Mesenchymal stem cell (in vitro differentiated cells and primary cell): ENCODE measurements around the gene MAL.
"Not testable (repeated sequence)": the region's sequence is repeated elsewhere in the genome, so short reads cannot be mapped to it uniquely, and the experiment has no call there.

ENCODE experiments used
- DNase-seq: peaks from one replicate; pipeline ENCODE4 v3.0.0-alpha.2; 2013
- H2AFZ ChIP-seq: one replicate; pipeline ENCODE4 v1.6.1; 2013; ENCODE audit warnings: low read depth, mild to moderate bottlenecking, control low read depth, inconsistent platforms, low read length, moderate library complexity
- H2AK5ac ChIP-seq: 2 replicates; pipeline ENCODE4 v1.6.1; 2013; ENCODE audit warnings: low read length, moderate library complexity, mild to moderate bottlenecking, inconsistent platforms; ENCODE audit not compliant: severe bottlenecking
- H2BK120ac ChIP-seq: one replicate; pipeline ENCODE4 v1.6.1; 2013; ENCODE audit warnings: low read depth, mild to moderate bottlenecking, inconsistent platforms, low read length, moderate library complexity
- H2BK12ac ChIP-seq, 2 experiments: one replicate each; pipeline ENCODE4 v1.6.1; 2013; ENCODE audit warnings: inconsistent platforms in 2 of 2, low read length in 2 of 2, mild to moderate bottlenecking in 2 of 2, moderate library complexity in 2 of 2, control low read depth in 1 of 2
- H2BK15ac ChIP-seq: one replicate; pipeline ENCODE4 v1.6.1; 2013; ENCODE audit warnings: mild to moderate bottlenecking, low read depth, inconsistent platforms; ENCODE audit not compliant: poor library complexity, severe bottlenecking
- H2BK5ac ChIP-seq: 2 replicates; pipeline ENCODE4 v1.6.1; 2013; ENCODE audit warnings: low read depth, mild to moderate bottlenecking, low read length, control low read depth, inconsistent platforms; ENCODE audit not compliant: poor library complexity, severe bottlenecking
- H3K14ac ChIP-seq, 2 experiments: one replicate each; pipeline ENCODE4 v1.6.1; 2013; ENCODE audit warnings: inconsistent platforms in 2 of 2, low read length in 2 of 2, control low read depth in 1 of 2, mild to moderate bottlenecking in 1 of 2, moderate library complexity in 1 of 2
- H3K18ac ChIP-seq, 2 experiments: one replicate each; pipeline ENCODE4 v1.6.1; 2013; ENCODE audit warnings: inconsistent platforms in 2 of 2, low read length in 2 of 2, control low read depth in 1 of 2, low read depth in 1 of 2, mild to moderate bottlenecking in 1 of 2
- H3K23ac ChIP-seq, 2 experiments: one replicate each; pipeline ENCODE4 v1.6.1; 2013; ENCODE audit warnings: inconsistent platforms in 2 of 2, low read length in 2 of 2, mild to moderate bottlenecking in 2 of 2, moderate library complexity in 2 of 2, control low read depth in 1 of 2
- H3K27ac ChIP-seq: 2 replicates; pipeline ENCODE4 v1.5.1; 2013; ENCODE audit warnings: mild to moderate bottlenecking, moderate library complexity, low read length, control low read depth, inconsistent platforms; ENCODE audit not compliant: poor library complexity, severe bottlenecking
- H3K27me3 ChIP-seq, 2 experiments: 2 replicates each; pipeline versions ENCODE4 v1.6.1 to v1.7.0; 2013; ENCODE audit warnings: low read length in 2 of 2, mild to moderate bottlenecking in 2 of 2, moderate library complexity in 2 of 2, control low read depth in 1 of 2, inconsistent platforms in 1 of 2; ENCODE audit not compliant: control insufficient read depth in 1 of 2, insufficient read depth in 1 of 2
- H3K36me3 ChIP-seq, 2 experiments: 2 replicates each; pipeline versions ENCODE4 v1.6.1 to v1.7.0; 2013; ENCODE audit warnings: low read length in 2 of 2, control low read depth in 1 of 2, inconsistent platforms in 1 of 2, low read depth in 1 of 2, mild to moderate bottlenecking in 1 of 2; ENCODE audit not compliant: insufficient read depth in 2 of 2, control insufficient read depth in 1 of 2
- H3K4ac ChIP-seq, 2 experiments: one replicate each; pipeline ENCODE4 v1.6.1; 2013; ENCODE audit warnings: inconsistent platforms in 2 of 2, low read length in 2 of 2, mild to moderate bottlenecking in 2 of 2, moderate library complexity in 2 of 2, control low read depth in 1 of 2, low read depth in 1 of 2
- H3K4me1 ChIP-seq: 2 replicates; pipeline ENCODE4 v1.6.1; 2013; ENCODE audit warnings: low read depth, low read length, control low read depth; ENCODE audit not compliant: control insufficient read depth, insufficient read depth
- H3K4me2 ChIP-seq: 2 replicates; pipeline ENCODE4 v1.6.1; 2013; ENCODE audit warnings: low read length, mild to moderate bottlenecking, inconsistent platforms; ENCODE audit not compliant: poor library complexity, severe bottlenecking
- H3K4me3 ChIP-seq, 2 experiments: 2 replicates each; pipeline versions ENCODE4 v1.5.1 to v1.7.0; 2013; ENCODE audit warnings: low read length in 2 of 2, mild to moderate bottlenecking in 2 of 2, control low read depth in 1 of 2, low read depth in 1 of 2; ENCODE audit not compliant: insufficient read depth in 1 of 2
- H3K79me1 ChIP-seq: replicated peaks from 2 replicates; pipeline ENCODE4 v1.6.1; 2013; ENCODE audit warnings: mild to moderate bottlenecking, control low read depth, low read length, inconsistent platforms; ENCODE audit not compliant: poor library complexity, severe bottlenecking
- H3K9ac ChIP-seq: 2 replicates; pipeline ENCODE4 v1.7.0; 2013; ENCODE audit warnings: mild to moderate bottlenecking, low read length, moderate library complexity
- H3K9me3 ChIP-seq: 2 replicates; pipeline ENCODE4 v1.7.0; 2013; ENCODE audit warnings: mild to moderate bottlenecking, low read length; ENCODE audit not compliant: control insufficient read depth
- H4K8ac ChIP-seq: one replicate; pipeline ENCODE4 v1.6.1; 2013; ENCODE audit warnings: inconsistent platforms, mild to moderate bottlenecking, low read length, moderate library complexity
- H4K91ac ChIP-seq: one replicate; pipeline ENCODE4 v1.6.1; 2013; ENCODE audit warnings: mild to moderate bottlenecking, low read length, inconsistent platforms
- WGBS: methylation state at CpG from one replicate; pipeline ENCODE4 v1.1.7; 2013; ENCODE audit warnings: mixed read lengths; 5-methylcytosine and 5-hydroxymethylcytosine counted together

MAL gene

GRCh38 chr2:95087379-95087778, 61.9 kb downstream of the MAL start:
- no peaks in the 10 kb centered on the region for H3K4me1 ChIP-seq

GRCh38 chr2:95091885-95092555, 66.5 kb downstream of the MAL start:
- H3K4me2 ChIP-seq = no peak overlapping the region
- no peak overlapping the region for H2AK5ac ChIP-seq
- H3K18ac ChIP-seq = no peak overlapping the region
- H3K9me3 ChIP-seq = no peaks in the 10 kb centered on the region
- no peak overlapping the region for H3K14ac ChIP-seq
- no peak for DNase-seq
- H2BK5ac ChIP-seq = no peak overlapping the region
- H2BK120ac ChIP-seq = no peak overlapping the region
- no peak overlapping the region for H4K8ac ChIP-seq
- no peak overlapping the region for H2AFZ ChIP-seq
- H3K4me1 ChIP-seq = no peaks in the 10 kb centered on the region
- H4K91ac ChIP-seq = no peak overlapping the region
- H3K9ac ChIP-seq = no peak overlapping the region
- peaks cover 28% of the 10 kb centered on the region for H3K79me1 ChIP-seq
- H2BK15ac ChIP-seq = no peak overlapping the region
- H3K23ac ChIP-seq = no peak overlapping the region
- no peaks in the 10 kb centered on the region for H3K27me3 ChIP-seq
- H3K4ac ChIP-seq = no peak overlapping the region
- peak overlapping the region in 1 of 2 experiments; percentile 1 for H2BK12ac ChIP-seq
- no peak overlapping the region for H3K27ac ChIP-seq
- WGBS = 95% methylated on average over 5 of the region's 6 CpGs
- H3K36me3 ChIP-seq = peaks cover 40 to 53% of the 10 kb centered on the region in 2 experiments
- no peak overlapping the region for H3K4me3 ChIP-seq

More at GRCh38 chr2:95087379-95087778, 61.9 kb downstream of the MAL start:
- Histone ChIP-seq H3K9me3 (no peaks in the 10 kb centered on the region), H3K27me3 (no peaks in the 10 kb centered on the region), H4K8ac (no peak overlapping the region), H3K79me1 (peaks cover 23% of the 10 kb centered on the region), H2AK5ac (no peak overlapping the region), H4K91ac (no peak overlapping the region), H2AFZ (no peak overlapping the region), H2BK12ac (no peak overlapping the region), H3K36me3 (peaks cover 40 to 73% of the 10 kb centered on the region in 2 experiments), H3K14ac (no peak overlapping the region), H3K23ac (no peak overlapping the region), H3K18ac (no peak overlapping the region), H2BK5ac (no peak overlapping the region), H3K4ac (no peak overlapping the region), H3K4me2 (no peak overlapping the region), H3K27ac (no peak overlapping the region), H2BK120ac (no peak overlapping the region), H2BK15ac (no peak overlapping the region), H3K9ac (no peak overlapping the region), H3K4me3 (no peak overlapping the region)
- no peak for DNase-seq
- WGBS = 94% methylated on average over 5 of the region's 5 CpGs

GRCh38 chr2:95098273-95098672, 72.8 kb downstream of the MAL start:
- not testable (repeated sequence) for H4K91ac ChIP-seq, H3K27me3 ChIP-seq, H3K18ac ChIP-seq, H3K4me3 ChIP-seq, H4K8ac ChIP-seq, H2AK5ac ChIP-seq, H3K9me3 ChIP-seq, H3K79me1 ChIP-seq, H2AFZ ChIP-seq, H3K23ac ChIP-seq, H3K27ac ChIP-seq, H3K14ac ChIP-seq, H2BK5ac ChIP-seq, H3K4ac ChIP-seq, H2BK120ac ChIP-seq, H3K9ac ChIP-seq, H3K4me2 ChIP-seq, H2BK15ac ChIP-seq, DNase-seq, H3K4me1 ChIP-seq, H2BK12ac ChIP-seq
- WGBS = 97% methylated on average over 3 of the region's 5 CpGs
- H3K36me3 ChIP-seq = peaks cover 13 to 44% of the 10 kb centered on the region in 2 experiments

GRCh38 chr2:95099910-95100309, 74.4 kb downstream of the MAL start:
- no peak overlapping the region for H2AK5ac ChIP-seq
- H3K4me2 ChIP-seq = no peak overlapping the region
- H4K8ac ChIP-seq = no peak overlapping the region
- H3K4me3 ChIP-seq = no peak overlapping the region
- H3K18ac ChIP-seq = no peak overlapping the region
- no peak overlapping the region for H3K9ac ChIP-seq
- no peaks in the 10 kb centered on the region for H3K27me3 ChIP-seq
- no peak overlapping the region for H2BK15ac ChIP-seq
- no peak overlapping the region for H2AFZ ChIP-seq
- no peak overlapping the region for H3K14ac ChIP-seq
- 100% methylated on average over 2 of the region's 2 CpGs for WGBS
- H2BK12ac ChIP-seq = no peak overlapping the region
- peaks cover 5% of the 10 kb centered on the region for H3K79me1 ChIP-seq
- no peak overlapping the region for H2BK5ac ChIP-seq
- H3K4me1 ChIP-seq = no peaks in the 10 kb centered on the region
- no peak overlapping the region for H3K4ac ChIP-seq
- H2BK120ac ChIP-seq = no peak overlapping the region
- H3K36me3 ChIP-seq = peaks cover 16 to 60% of the 10 kb centered on the region in 2 experiments
- no peak overlapping the region for H3K27ac ChIP-seq
- H3K9me3 ChIP-seq = no peaks in the 10 kb centered on the region
- H4K91ac ChIP-seq = no peak overlapping the region
- no peak for DNase-seq
- H3K23ac ChIP-seq = no peak overlapping the region
